Measurements from ENCODE around the gene PPP1R14D.

PPP1R14D gene

DNA sequence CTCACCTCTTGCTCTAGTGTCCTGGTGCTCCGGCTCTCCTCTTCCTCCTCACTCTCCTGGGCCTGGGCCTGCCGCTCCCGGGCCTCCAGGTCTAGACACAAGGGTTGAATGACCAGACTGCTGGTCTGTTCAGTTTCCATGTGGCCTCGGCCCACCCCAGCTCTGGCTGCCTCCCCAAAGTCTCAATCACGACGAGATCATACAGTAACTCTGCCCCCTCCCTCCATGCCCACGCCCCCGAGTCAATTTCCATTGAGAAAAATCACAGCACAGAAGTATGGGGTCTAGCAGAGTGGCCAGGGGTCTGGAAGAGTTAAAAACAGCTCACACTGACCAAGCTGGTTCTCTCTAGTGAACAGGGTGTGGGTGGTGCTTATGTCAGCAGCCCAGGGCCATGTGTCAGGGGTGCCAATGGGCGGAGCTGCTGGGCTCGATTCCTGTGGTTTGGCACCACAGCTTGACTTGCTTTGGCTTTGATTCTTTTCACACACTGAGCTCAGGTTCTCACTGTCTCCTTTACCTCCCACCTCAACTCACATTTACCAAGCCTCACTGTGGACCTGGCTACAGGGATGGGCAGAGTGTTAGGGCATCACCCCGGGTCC is 51.9 kb downstream of the PPP1R14D start:
- no peak for DNase-seq

DNA sequence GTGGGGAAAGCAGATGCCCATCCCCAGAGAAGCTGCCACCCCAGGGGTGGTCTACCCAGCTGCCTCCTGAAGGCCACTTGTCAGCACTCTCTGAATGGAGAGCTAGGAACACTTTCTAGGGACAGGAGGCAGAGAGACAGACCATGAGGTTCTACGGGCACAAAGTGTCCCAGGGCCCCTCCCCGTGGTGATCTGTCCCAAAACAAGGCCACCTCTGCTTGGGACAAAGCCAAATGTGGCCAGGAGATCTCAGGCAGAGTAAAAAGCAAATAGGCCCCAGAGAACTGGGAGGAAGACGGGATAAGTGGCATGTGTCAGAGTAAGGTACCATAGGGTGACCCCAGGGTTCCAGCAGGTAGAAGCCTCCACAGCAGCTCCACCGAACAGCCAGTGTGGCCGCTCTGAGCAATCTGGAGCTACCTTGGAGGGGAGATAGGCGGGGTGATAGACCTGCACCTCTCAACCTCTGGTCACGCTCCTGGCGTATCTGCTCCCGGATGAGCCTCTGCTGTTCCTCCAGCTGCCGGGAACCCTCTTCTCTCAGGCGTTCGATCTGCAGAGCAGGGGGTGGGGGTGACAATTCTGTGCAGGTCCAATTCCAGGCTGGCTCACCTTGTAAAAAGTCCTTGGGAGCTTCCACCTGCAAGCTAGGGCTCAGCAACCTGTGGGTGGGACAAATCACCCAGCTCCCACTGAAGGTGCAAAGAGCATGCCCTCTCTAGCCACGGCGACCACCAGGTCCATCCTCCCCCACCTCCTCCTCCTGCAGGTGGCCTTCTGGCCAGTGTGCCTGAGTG is 52.6 kb downstream of the PPP1R14D start:
- DNase-seq, result no peak

DNA sequence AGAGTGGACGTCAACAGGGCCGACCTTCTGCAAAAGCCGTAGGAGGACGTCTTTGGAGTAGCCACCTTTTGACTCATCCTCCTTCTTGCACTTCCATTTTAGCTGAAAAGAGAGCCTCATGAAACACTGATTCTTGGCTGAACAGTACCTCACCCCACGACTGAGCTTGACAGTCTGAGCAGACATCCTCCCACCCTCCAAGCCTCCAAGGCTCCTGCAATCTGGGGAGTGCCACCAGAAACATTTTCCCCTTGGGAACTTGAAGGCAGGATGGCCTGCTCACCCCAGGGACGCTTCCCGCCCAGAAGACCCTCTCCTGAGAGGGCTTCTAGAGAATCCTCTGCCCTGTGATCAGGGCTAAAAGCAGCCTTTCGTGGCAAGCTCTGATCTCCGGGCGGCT is 53.5 kb downstream of the PPP1R14D start:
- DNase-seq, result no peak

DNA sequence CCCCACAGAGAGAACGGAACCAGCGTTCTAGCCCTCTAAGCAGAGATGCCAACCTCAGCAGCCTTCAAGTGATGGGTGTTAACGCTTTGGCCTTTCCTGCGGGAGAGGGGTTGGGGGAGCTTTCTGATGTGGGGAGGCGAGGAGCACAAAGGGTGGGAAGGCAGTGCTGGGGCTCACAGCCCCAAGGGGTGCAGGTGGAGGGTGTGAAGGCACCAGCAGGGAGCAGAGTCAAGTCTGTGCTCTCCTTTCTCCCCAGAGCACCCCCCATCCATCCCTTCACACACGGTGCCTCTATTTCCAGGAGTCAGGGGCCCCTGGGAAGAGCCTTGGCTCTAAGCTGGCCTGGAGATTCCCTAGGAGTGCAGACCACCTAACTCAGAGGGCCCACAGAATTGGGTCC is 54.6 kb downstream of the PPP1R14D start:
- no peak for DNase-seq

DNA sequence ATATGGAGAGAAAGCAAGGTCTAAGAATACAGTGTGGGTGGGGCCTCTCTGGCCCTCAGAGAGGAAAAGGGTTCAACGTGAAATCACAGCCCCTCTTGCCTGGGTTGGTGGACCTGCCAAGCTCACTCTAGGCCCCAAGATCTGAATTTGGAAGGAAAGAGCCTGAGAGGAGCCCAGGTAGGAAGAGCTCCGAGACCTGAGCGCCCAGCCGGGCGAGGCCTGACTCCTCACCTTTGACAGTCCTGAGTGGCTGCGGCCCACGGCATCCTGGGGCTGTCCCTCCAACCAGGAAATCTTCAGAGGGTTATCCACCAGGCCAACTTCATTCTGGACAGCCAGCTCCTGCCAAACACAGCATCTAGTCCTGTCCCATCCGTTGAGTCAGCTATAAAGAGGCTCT is 55.0 kb downstream of the PPP1R14D start:
- DNase-seq, result no peak

DNA sequence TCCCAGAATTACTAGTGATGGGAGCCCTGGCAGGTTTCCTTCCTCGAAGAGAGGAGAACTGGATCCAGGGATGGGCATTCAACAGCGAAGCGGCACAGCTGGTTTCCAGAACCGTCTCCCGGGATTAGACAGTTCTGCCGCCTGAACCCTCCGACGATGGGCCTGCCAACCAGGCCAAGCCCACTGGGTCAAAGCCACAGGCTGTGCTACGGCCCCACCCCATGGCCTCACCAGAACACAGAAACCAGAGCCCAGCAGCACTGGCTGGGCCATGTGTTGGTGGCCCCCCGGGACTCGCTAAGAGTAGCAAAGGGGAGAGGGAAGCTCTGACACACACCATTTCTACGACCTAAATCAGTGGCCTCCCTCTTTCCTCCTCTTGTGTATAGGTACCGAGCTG is 56.5 kb downstream of the PPP1R14D start:
- DNase-seq, result no peak

DNA sequence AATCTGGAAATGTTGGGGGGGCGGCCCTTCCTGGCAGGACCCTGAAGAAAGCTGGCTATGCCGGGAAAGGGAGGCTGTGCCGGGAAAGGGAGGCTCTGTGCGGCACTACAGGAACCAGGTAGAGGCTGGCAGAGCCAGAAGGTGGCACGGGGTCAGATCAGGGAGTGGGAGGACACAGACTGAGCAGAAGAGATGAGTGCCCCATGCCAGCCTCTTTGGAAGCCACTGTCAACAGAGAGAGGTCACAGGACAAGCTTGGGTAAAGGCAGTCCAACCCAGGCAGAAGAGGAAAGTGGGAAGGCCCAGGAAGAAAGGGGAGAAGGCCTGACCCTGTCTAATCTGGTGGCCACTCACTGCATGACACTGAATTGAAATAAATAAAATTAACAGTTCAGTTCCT is 57.3 kb downstream of the PPP1R14D start:
- DNase-seq, result no peak

DNA sequence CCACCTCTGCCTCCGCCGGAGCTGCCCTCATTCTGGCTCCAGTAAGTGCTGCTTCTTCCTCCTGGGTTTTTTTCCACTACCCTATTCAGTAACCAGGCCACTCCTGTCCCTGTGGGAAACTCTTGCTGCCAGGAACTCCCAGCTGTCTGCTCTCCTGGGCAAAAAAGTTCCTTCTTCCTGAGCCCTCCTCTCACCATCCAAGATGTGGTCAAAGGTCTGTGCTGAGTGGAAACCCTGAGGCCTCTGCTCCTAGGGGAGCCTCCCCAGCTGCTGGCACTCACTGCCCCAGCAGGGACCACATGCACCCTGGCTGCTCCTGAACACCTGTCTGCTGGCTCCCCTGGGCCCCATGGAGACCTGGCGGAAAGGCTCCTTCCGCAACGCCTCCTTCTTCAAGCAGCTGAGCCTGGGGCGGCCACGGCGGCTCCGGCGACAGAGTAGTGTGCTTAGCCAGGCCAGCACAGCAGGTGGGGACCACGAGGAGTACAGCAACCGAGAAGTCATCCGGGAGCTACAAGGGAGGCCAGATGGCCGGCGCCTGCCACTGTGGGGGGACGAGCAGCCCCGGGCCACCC is 58.3 kb downstream of the PPP1R14D start:
- DNase-seq, result no peak

DNA sequence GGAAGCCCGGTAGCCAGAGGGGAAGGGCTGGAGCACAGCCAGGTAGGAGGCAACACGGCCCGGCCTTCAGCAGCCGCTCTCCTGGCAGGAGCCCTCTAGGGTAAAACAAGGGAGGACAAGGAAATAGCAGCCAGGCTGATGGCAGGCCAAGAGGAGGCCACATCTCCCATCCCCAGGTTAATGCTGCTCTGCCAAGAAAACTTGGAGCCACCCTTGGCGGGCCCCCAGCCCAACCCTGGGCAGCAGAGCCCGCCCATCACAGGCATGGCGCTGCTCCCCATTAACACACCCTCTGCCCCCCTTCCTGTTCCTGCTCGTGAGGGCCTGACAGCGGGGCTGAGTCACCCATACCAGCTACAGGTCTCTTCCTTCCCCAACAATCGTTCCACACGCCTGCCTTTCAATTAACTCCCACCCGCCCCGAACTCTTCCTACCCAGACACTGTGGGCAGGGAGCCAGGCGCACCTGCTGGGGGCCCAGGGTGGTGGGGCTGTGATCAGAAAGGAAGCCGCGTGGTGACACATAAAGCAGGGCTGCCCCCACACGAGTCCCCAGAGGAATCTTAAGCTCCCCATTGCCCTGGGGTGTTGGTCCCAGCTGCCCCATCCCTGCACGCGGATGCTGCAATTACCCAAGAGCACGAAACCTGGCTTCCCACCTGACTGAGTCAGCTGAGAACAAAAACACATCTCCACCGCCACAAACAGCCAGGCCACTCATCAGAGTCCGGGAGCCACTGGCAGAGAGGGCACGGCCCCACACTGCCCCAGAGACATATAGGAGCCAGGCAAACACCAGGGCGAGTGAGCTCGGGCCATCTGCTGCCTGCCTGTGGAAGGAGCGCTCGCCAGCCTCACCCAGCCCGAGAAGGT is 59.0 kb downstream of the PPP1R14D start, which contains the start of gene C15orf62:
C15orf62 (plus strand) TSS at position 707 of the 873 bp plus-strand sequence. CDS start 516 bp downstream, outside the sequence.
- DNase-seq, result no peak

DNA sequence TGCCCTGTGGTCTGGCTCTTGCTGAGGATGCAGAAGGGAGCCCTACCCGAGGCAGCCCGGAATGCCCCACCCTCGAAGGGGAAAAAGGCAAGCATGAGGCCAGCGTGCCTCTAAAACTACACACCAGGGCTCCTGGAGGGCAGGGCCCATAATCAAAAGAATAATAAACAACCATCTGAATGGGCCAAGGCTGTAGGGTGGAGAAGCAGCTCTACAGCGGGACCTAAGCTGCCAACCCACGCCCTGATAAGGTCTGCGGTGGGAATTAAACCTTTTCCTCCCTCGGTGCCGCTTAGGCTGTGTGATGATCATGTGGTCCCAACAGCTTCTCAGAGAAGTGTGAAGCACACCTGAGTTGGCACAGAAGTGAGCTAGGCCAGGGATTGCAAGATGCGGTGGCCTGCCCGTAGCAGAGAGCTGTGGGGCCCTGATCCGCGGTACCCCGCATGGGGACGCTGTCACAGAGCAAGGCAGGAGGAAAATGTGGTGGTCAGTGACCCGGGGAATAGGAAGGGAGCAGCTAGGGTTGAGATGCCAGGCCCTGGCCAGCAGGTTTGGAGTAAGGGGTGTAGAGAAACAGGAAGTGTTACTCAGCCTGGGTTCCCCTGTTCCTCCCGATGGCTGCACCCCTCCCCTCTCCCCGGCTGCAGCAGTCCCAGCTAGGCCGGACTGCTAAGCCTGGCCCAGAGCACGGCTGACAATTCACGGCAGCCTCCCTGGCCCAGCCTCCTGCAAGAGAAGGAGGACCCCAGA is 59.8 kb downstream of the PPP1R14D start:
- DNase-seq, result no peak

DNA sequence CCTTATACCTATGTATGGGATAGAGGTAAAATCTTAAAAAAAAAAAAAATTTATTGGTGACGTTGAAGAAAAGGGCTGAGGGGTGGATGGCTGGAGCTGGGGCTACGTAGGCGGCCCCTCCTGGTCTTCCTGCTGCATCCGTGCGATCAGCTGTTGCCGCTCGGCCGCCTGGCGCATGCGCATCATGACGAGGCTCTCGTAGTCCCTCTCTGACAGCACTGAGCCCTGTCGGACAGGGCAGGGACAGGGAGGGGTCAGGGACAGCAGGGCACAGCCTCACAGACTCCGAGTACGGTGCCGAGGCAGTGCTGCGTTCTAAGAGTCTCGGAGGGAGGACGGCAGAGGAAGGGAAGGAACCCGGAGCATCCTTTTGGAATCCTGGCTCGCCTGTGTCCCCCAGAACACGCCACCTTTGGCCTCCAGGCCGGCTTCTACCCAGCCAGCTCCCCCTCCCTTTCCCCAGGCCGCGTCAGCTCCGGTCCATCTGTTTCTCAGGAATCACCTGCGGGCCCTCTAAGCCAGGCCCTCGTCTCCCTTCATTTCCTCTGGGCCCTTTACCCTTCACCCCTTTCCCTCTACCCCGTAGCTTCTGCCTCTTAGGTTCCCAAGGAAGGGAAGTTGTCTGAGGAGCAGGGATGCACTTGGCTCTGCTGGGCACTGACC is 60.5 kb downstream of the PPP1R14D start:
- no peak for DNase-seq

DNA sequence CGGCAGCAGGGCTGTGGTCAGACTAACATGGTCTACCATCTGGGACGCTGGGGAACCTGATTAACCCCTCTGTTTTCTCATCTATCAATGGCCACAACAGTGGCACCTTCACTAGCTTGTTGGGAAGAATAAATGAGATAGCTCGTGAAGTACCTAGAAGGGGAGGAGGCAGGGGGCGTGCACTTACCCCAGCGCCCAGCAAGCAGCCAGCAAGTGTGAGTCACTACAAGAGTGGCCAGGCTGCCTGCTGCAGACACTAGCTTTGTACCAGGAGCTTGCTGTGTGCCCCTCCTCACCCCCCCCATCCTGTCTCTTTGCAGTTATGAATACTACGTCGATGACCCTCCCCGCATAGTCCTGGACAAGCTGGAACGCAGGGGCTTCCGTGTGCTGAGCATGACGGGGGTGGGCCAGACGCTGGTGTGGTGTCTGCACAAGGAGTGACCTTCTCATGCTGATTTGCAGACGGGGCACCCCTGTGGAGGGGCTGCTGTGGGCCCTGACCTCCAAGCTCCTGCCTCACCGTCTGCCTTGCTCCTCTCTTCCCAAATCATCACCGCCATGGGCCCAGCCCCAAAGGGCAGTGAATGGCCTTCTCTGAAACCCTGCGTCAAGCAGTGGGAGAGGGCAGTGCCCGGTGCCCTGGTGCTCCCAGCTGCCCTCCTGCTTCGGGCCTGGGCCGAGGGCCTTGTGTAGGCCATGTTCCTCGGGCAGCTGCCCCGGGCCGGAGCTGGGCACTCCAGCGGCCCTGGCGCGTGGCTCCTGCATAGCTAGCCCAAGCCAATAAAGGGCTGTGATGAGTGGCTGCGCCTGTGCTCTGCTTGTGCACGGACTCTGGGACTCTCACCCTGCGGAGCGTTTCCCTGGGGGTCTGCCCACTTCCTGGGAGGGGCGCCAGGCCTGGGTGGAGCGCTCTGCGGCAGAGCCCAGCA is 61.3 kb downstream of the PPP1R14D start:
- DNase-seq, result no peak

DNA sequence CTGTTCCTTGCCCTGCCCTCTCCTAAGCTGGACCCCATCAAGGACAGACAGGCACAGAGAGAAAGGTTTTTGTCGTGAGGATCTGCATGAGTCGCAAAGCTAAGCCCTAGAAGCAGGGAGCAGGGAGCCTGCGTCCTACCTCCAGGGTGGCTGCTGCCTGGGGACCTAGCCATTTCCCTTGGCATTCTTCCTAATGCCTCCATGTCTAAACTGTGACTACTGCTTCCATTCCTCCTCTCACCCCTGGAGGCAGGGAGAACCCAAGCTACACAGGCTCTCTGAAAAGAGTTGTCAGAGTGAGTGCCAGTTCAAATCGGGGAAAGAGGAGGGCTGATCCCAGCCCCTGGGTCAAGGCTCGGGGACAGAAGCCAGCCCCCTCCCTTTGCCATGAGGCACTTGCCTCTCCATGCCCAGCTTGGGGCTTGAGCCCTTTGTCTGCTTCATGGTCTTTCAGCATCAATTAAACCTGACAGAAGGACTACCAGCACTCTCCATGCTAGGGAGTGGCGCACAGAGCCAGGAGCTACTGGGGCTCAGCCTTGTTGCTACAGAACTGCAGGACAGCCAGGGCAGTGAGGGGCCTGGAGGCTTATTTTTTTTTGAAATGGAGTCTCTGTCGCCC is 62.2 kb downstream of the PPP1R14D start:
- no peak for DNase-seq

Data from OCI-M1 (cell line).